ENCODE measurements around the gene ZNF385B. TPM values are rescaled to one million over a fixed set of nuclear protein-coding genes. Genes with fewer than 3 reads are reported as not detected.

ZNF385B gene
- total RNA-seq, 1 experiment from 2014 or later = 0.33 TPM

DNA sequence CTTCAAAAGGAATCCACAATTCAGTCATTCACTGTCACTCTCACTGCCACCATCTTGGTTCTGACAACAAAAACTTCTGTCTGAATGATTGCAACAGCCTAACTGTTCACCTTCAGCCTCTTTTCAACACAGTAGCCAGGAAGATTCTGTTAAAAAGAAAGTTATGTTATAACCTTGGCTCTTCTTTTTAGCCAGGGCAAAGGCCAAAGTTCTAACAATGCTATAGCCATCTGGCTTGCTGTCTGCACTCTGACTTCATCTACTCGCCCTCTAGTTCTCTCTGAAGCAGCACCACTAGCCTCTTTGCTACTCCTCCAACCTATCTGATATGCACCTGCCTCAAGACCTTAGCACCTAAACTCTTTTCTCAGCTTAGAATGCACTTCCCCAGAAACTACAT lies 158.5 kb downstream of the ZNF385B start:
- TF ChIP-seq, protein P1, sequence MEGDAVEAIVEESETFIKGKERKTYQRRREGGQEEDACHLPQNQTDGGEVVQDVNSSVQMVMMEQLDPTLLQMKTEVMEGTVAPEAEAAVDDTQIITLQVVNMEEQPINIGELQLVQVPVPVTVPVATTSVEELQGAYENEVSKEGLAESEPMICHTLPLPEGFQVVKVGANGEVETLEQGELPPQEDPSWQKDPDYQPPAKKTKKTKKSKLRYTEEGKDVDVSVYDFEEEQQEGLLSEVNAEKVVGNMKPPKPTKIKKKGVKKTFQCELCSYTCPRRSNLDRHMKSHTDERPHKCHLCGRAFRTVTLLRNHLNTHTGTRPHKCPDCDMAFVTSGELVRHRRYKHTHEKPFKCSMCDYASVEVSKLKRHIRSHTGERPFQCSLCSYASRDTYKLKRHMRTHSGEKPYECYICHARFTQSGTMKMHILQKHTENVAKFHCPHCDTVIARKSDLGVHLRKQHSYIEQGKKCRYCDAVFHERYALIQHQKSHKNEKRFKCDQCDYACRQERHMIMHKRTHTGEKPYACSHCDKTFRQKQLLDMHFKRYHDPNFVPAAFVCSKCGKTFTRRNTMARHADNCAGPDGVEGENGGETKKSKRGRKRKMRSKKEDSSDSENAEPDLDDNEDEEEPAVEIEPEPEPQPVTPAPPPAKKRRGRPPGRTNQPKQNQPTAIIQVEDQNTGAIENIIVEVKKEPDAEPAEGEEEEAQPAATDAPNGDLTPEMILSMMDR (IDR thresholded peaks at IDR 0.05; ENCODE audit: unreplicated experiment) = no peak
- Mint-ChIP-seq H3K4me1 (ENCODE audit: insufficient read depth, unreplicated experiment) (peaks cover 11% of the 10 kb centered on the region), H3K9me3 (ENCODE audit: unreplicated experiment) (no peaks in the 10 kb centered on the region), H3K36me3 (ENCODE audit: insufficient read depth, unreplicated experiment) (no peaks in the 10 kb centered on the region), H3K27me3 (ENCODE audit: insufficient read depth, unreplicated experiment) (no peaks in the 10 kb centered on the region), H3K27ac (ENCODE audit: low read depth, unreplicated experiment) (peak overlapping the region; percentile 6), H3K4me3 (ENCODE audit: unreplicated experiment) (no peak overlapping the region)
- ChIA-PET CTCF (no interaction called here), POLR2A (no interaction called here)
- no TSS peak for BruUV-seq (replicated peaks)
- intact Hi-C loops (cut with micrococcal nuclease) = no loop called here
- DNase-seq (ENCODE audit: unreplicated experiment) = no peak

DNA sequence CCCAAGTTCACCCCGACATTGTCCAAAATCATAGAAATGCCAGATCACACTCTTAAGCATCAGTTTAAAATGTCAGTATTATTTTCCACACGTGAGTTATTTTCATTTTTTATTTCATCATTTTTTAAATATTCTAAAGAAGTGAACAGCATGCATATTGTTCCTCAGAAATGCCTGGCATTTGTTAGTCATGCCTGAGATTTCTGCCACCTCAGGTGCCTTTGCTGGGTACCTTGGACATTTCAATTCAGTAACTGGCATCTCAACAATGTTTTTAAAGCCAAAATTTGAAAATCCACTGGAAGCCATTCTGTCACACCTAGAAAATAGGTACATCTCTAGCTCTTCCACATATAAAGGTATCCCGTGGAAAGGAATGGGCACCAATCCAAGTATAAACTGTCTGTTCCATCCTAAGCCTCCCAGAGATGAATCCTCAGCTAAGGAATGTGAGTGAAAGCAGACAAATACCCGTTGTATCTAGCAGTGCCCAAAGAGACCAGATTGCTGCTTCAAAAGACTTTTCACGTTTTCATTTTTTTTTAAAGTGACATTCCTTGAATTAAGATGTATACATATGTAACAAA lies 159.8 kb downstream of the ZNF385B start:
- ChIA-PET CTCF (interaction anchor here (0.7 to 1.2 kb wide), 3 partner anchors 13 to 1574 kb away, joined by 3 read pairs; no protein-coding TSS in a partner anchor), POLR2A (no interaction called here)
- peak; percentile 39 for DNase-seq (ENCODE audit: unreplicated experiment)
- Mint-ChIP-seq H3K27ac (ENCODE audit: low read depth, unreplicated experiment) (peak overlapping the region; percentile 32), H3K4me3 (ENCODE audit: unreplicated experiment) (no peak overlapping the region), H3K9me3 (ENCODE audit: unreplicated experiment) (no peaks in the 10 kb centered on the region), H3K4me1 (ENCODE audit: insufficient read depth, unreplicated experiment) (peaks cover 11% of the 10 kb centered on the region), H3K36me3 (ENCODE audit: insufficient read depth, unreplicated experiment) (no peaks in the 10 kb centered on the region), H3K27me3 (ENCODE audit: insufficient read depth, unreplicated experiment) (no peaks in the 10 kb centered on the region)
- BruUV-seq (replicated peaks) = no TSS peak
- TF ChIP-seq, protein P1 (IDR thresholded peaks at IDR 0.05; ENCODE audit: unreplicated experiment) = no peak
- intact Hi-C loops (cut with micrococcal nuclease) = no loop called here

DNA sequence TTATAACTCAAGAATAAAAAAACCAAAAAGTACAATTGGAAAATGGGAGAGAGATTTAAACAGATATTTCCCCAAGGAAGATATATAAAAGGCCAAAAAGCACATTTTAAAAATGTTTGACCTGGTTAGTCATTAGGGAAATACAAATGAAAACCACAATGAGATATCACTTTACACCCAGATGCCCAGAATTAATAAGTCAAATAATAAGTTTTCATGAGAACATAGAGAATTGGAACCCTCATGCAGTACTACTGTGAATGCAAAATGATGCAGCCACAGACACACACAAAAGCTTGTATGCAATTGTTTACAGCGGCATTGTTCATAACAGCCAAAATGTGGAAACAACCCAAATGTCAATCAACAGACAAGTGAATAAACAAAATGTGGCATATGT lies 165.9 kb downstream of the ZNF385B start:
- no peak overlapping the region for H3K4me3 Mint-ChIP-seq (ENCODE audit: unreplicated experiment)
- no peak overlapping the region for H3K27ac Mint-ChIP-seq (ENCODE audit: low read depth, unreplicated experiment)
- H3K36me3 Mint-ChIP-seq (ENCODE audit: insufficient read depth, unreplicated experiment) = no peaks in the 10 kb centered on the region
- POLR2A ChIA-PET = no interaction called here
- no peaks in the 10 kb centered on the region for H3K27me3 Mint-ChIP-seq (ENCODE audit: insufficient read depth, unreplicated experiment)
- no peaks in the 10 kb centered on the region for H3K9me3 Mint-ChIP-seq (ENCODE audit: unreplicated experiment)
- TF ChIP-seq, protein P1 (IDR thresholded peaks at IDR 0.05; ENCODE audit: unreplicated experiment) = no peak
- CTCF ChIA-PET = interaction anchor here (0.6 kb wide), 1 partner anchor 83 kb away, joined by 3 read pairs; no protein-coding TSS in a partner anchor
- peaks cover 12% of the 10 kb centered on the region for H3K4me1 Mint-ChIP-seq (ENCODE audit: insufficient read depth, unreplicated experiment)
- no peak for DNase-seq (ENCODE audit: unreplicated experiment)
- no TSS peak for BruUV-seq (replicated peaks)
- intact Hi-C loops (cut with micrococcal nuclease) = no loop called here

DNA sequence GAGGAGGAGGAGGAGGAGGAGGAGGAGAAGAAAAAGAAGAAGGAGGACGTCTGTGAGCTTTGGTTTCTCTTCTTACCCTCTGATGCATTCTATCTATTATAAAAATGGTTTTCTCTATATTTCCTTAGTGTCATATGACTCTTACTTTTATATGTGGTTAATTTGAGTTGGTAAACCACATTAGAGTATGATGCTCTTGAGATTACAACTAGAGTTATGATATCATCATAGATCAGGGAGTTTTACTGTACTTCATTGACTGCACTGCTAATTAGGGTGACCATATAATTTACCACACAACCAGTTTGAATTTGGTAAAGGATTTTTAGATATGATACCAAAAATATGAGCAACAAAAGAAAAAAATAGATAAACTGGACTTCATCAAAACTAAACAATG lies 166.4 kb downstream of the ZNF385B start:
- TF ChIP-seq, protein P1 (IDR thresholded peaks at IDR 0.05; ENCODE audit: unreplicated experiment) = no peak
- no peak overlapping the region for H3K4me3 Mint-ChIP-seq (ENCODE audit: unreplicated experiment)
- intact Hi-C loops (cut with micrococcal nuclease) = no loop called here
- no peak overlapping the region for H3K27ac Mint-ChIP-seq (ENCODE audit: low read depth, unreplicated experiment)
- POLR2A ChIA-PET = no interaction called here
- no peaks in the 10 kb centered on the region for H3K27me3 Mint-ChIP-seq (ENCODE audit: insufficient read depth, unreplicated experiment)
- CTCF ChIA-PET = no interaction called here
- no peaks in the 10 kb centered on the region for H3K36me3 Mint-ChIP-seq (ENCODE audit: insufficient read depth, unreplicated experiment)
- no peak for DNase-seq (ENCODE audit: unreplicated experiment)
- no TSS peak for BruUV-seq (replicated peaks)
- peaks cover 12% of the 10 kb centered on the region for H3K4me1 Mint-ChIP-seq (ENCODE audit: insufficient read depth, unreplicated experiment)
- no peaks in the 10 kb centered on the region for H3K9me3 Mint-ChIP-seq (ENCODE audit: unreplicated experiment)

Measured in MCF 10A (cell line).